ENCODE data around the gene CTDSPL.

DNA sequence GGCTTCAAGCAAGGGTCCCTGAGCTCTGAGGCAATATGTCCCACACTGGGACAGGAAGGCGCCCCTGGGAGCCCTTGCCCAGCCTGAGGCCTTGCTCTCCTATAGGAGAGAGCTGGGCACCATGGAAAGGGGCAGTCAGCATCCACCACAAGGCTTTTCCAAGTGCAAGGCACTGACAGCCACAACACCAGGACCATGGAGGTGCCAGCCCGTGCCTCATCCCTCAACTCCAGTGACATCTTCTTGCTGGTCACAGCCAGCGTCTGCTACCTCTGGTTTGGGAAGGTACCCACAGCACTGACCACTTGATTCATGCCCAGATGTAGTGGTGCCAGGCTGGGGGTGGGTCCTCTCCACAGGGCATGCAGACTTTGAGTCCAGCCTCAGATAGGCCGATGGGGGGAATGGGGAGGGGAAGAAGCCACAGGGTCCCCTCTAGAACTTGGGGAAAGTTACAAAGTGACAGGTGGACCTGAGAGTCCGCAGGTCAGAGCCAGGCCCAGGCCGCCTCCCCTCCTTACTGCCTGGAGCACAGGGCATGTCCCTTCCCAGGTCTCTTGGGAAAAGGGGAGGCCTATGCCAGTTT lies 140.7 kb downstream of the CTDSPL start:
- TF ChIP-seq, protein P1, sequence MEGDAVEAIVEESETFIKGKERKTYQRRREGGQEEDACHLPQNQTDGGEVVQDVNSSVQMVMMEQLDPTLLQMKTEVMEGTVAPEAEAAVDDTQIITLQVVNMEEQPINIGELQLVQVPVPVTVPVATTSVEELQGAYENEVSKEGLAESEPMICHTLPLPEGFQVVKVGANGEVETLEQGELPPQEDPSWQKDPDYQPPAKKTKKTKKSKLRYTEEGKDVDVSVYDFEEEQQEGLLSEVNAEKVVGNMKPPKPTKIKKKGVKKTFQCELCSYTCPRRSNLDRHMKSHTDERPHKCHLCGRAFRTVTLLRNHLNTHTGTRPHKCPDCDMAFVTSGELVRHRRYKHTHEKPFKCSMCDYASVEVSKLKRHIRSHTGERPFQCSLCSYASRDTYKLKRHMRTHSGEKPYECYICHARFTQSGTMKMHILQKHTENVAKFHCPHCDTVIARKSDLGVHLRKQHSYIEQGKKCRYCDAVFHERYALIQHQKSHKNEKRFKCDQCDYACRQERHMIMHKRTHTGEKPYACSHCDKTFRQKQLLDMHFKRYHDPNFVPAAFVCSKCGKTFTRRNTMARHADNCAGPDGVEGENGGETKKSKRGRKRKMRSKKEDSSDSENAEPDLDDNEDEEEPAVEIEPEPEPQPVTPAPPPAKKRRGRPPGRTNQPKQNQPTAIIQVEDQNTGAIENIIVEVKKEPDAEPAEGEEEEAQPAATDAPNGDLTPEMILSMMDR (IDR thresholded peaks at IDR 0.05) = no peak
- TF ChIP-seq FOXM1 (IDR thresholded peaks at IDR 0.05; ENCODE audit: low read depth) (no peak), RAD21 (IDR thresholded peaks at IDR 0.05; ENCODE audit: low read length) (no peak), RFX5 (IDR thresholded peaks at IDR 0.05; ENCODE audit: low read length) (no peak), POLR2AphosphoS5 (IDR thresholded peaks at IDR 0.05; ENCODE audit: low read depth, low read length) (no peak), TEAD4 (IDR thresholded peaks at IDR 0.05; ENCODE audit: borderline replicate concordance, insufficient read depth) (no peak), YY1 (IDR thresholded peaks at IDR 0.05; ENCODE audit: low read depth) (no peak)
- TF ChIP-seq, protein P2, sequence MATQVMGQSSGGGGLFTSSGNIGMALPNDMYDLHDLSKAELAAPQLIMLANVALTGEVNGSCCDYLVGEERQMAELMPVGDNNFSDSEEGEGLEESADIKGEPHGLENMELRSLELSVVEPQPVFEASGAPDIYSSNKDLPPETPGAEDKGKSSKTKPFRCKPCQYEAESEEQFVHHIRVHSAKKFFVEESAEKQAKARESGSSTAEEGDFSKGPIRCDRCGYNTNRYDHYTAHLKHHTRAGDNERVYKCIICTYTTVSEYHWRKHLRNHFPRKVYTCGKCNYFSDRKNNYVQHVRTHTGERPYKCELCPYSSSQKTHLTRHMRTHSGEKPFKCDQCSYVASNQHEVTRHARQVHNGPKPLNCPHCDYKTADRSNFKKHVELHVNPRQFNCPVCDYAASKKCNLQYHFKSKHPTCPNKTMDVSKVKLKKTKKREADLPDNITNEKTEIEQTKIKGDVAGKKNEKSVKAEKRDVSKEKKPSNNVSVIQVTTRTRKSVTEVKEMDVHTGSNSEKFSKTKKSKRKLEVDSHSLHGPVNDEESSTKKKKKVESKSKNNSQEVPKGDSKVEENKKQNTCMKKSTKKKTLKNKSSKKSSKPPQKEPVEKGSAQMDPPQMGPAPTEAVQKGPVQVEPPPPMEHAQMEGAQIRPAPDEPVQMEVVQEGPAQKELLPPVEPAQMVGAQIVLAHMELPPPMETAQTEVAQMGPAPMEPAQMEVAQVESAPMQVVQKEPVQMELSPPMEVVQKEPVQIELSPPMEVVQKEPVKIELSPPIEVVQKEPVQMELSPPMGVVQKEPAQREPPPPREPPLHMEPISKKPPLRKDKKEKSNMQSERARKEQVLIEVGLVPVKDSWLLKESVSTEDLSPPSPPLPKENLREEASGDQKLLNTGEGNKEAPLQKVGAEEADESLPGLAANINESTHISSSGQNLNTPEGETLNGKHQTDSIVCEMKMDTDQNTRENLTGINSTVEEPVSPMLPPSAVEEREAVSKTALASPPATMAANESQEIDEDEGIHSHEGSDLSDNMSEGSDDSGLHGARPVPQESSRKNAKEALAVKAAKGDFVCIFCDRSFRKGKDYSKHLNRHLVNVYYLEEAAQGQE (IDR thresholded peaks at IDR 0.05; ENCODE audit: low read depth, low read length) = no peak

All from SK-N-SH (cell line).